Upper lobe of left lung (tissue), 6 donors: ENCODE results near the gene C5orf15. TPM values are rescaled to one million over a fixed set of nuclear protein-coding genes. Genes with fewer than 3 reads are reported as not detected.
A peak's percentile ranks its signal among the peaks of the same experiment; 100 is the strongest.

Experiments
- ATAC-seq, 2 donors: fragments of 200-7000 bp; cut with Tn5 transposase; one replicate each; pipeline ENCODE4 v1.9.1; 2022; ENCODE audit warnings: mild to moderate bottlenecking in 2 of 2, moderate library complexity in 2 of 2; ENCODE audit not compliant: low FRiP score in 2 of 2
- DNase-seq, 2 donors: peaks; one replicate each; pipeline ENCODE4 v3.0.0-alpha.2; 2019 to 2020
- H3K27ac ChIP-seq, 4 donors: fragments of 200-600 bp; sonication (generic); one replicate each; pipeline ENCODE4 v1.5.1; 2016 to 2019
- H3K27me3 ChIP-seq, 4 donors: fragments of 200-600 bp; sonication (generic); one replicate each; pipeline ENCODE4 v1.5.1; 2017 to 2019
- H3K36me3 ChIP-seq, 4 donors: fragments of 200-600 bp; sonication (generic); one replicate each; pipeline ENCODE4 v1.5.1; 2016 to 2019
- H3K4me1 ChIP-seq, 4 donors: fragments of 200-600 bp; sonication (generic); one replicate each; pipeline ENCODE4 v1.5.1; 2018 to 2019
- H3K4me3 ChIP-seq, 4 donors: fragments of 200-600 bp; sonication (generic); one replicate each; pipeline ENCODE4 v1.5.1; 2017 to 2019; ENCODE audit warnings: mild to moderate bottlenecking in 2 of 4, moderate library complexity in 1 of 4
- H3K9me3 ChIP-seq, 4 donors: fragments of 200-600 bp; sonication (generic); one replicate each; pipeline ENCODE4 v1.5.1; 2018 to 2019
- CTCF ChIP-seq, 6 experiments: fragments of 450-650 bp in 4 of 6; fragments of 200-600 bp in 2 of 6; sonication (generic) in 2 of 6; IDR thresholded peaks; one replicate each; pipeline ENCODE4 v1.5.1; 2016 to 2019; ENCODE audit warnings: antibody characterized with exemption in 6 of 6
- EP300 ChIP-seq, 4 donors: sonication (generic); formaldehyde crosslinking; IDR thresholded peaks; one replicate each; pipeline ENCODE4 v1.5.1; 2017; ENCODE audit warnings: antibody characterized with exemption in 4 of 4, control low read depth in 2 of 4
- POLR2A ChIP-seq, 4 donors: fragments of 450-650 bp; IDR thresholded peaks; one replicate each; pipeline ENCODE4 v1.5.1; 2016 to 2017; ENCODE audit warnings: antibody characterized with exemption in 4 of 4, mild to moderate bottlenecking in 2 of 4
- POLR2AphosphoS5 ChIP-seq, 2 donors: sonication (generic); formaldehyde crosslinking; IDR thresholded peaks; one replicate each; pipeline ENCODE4 v1.5.1; 2017; ENCODE audit warnings: antibody characterized with exemption in 2 of 2
- WGBS, 2 donors: methylation state at CpG; one replicate each; pipeline ENCODE4 v1.1.5; 2017 to 2018; 5-methylcytosine and 5-hydroxymethylcytosine counted together
- total RNA-seq, 6 donors: library from RNA; depleted of rRNA in 4 of 6; stranded (reverse); fragments of >200 nt in 4 of 6; gene quantifications; one replicate each; pipeline versions ENCODE4 v1.1.0 to v1.2.1, GENCODE V29; 2016 to 2021
- donor health status: DM: no; HTN: no; CAD: no; lungs with moderate emphysema.
- donor health status: DM: no; HTN: yes; CAD: no; lungs with severe emphysema.

The C5orf15 gene
- total RNA-seq, 6 donors from 2014 or later, result 15.1 to 65.5 (median 39.7) TPM

GRCh38 chr5:134005417-134006061, 37.1 kb upstream of the C5orf15 start:
- H3K27ac ChIP-seq, result peak overlapping the region; percentile 97 to 100 (median 98)
- WGBS, 2 donors, result 16 to 24% methylated on average over 39 to 40 of the region's 40 CpGs
- H3K9me3 ChIP-seq, result no peaks in the 10 kb centered on the region
- ATAC-seq (peak; percentile 52 to 70), DNase-seq (peak; percentile 53 to 90)
- H3K4me1 ChIP-seq, result peaks cover 28 to 36% (median 30%) of the 10 kb centered on the region in 4 donors
- H3K36me3 ChIP-seq, result peaks cover 0 to 9% (median 3%) of the 10 kb centered on the region in 4 donors
- H3K4me3 ChIP-seq, result peak overlapping the region; percentile 64 to 96 (median 88)
- no peaks in the 10 kb centered on the region for H3K27me3 ChIP-seq
- TF ChIP-seq POLR2AphosphoS5 (IDR thresholded peaks at IDR 0.05) (no peak), POLR2A (IDR thresholded peaks at IDR 0.05) (peak in 1 of 4 donors; percentile 32)

- WGBS, 2 donors, result 0% methylated on average over 15 to 16 of the region's 96 CpGs
These were observed 36.4 kb upstream of the C5orf15 start, which contains the start of gene VDAC1 for GRCh38 chr5:134004626-134005416. VDAC1 (minus strand) TSS chr5:134004975; CDS start chr5:133993012, 11,963 bp downstream.

GRCh38 chr5:134003817-134004625, 35.6 kb upstream of the C5orf15 start:
- H3K36me3 ChIP-seq, result peaks cover 0 to 9% (median 3%) of the 10 kb centered on the region in 4 donors
- peak in 3 of 4 donors; percentile 9 to 59 (median 18) for TF ChIP-seq POLR2A (IDR thresholded peaks at IDR 0.05)
- TF ChIP-seq CTCF (IDR thresholded peaks at IDR 0.05), result peak in 1 of 6 experiments; percentile 4
- no peak for TF ChIP-seq POLR2AphosphoS5 (IDR thresholded peaks at IDR 0.05)
- DNase-seq (peak; percentile 53 to 94), ATAC-seq (peak; percentile 20 to 72)
- no peaks in the 10 kb centered on the region for H3K27me3 ChIP-seq
- 0 to 1% methylated on average over 1 to 14 of the region's 90 CpGs for WGBS, 2 donors
- H3K9me3 ChIP-seq, result no peaks in the 10 kb centered on the region
- peak overlapping the region; percentile 64 to 96 (median 92) for H3K4me3 ChIP-seq
- H3K27ac ChIP-seq, result peak overlapping the region; percentile 97 to 100 (median 98)
- peaks cover 33 to 50% (median 39%) of the 10 kb centered on the region in 4 donors for H3K4me1 ChIP-seq

More at GRCh38 chr5:134004626-134005416, 36.4 kb upstream of the C5orf15 start, which contains the start of gene VDAC1:
- DNase-seq (peak; percentile 69 to 96), ATAC-seq (peak; percentile 87 to 94)
- H3K9me3 ChIP-seq, result no peaks in the 10 kb centered on the region
- H3K4me3 ChIP-seq, result peak within 1 kb of the TSS; percentile 64 to 96 (median 92)
- peaks cover 0 to 9% (median 3%) of the 10 kb centered on the region in 4 donors for H3K36me3 ChIP-seq
- TF ChIP-seq POLR2A (IDR thresholded peaks at IDR 0.05) (peak in 3 of 4 donors; percentile 16 to 71 (median 53)), CTCF (IDR thresholded peaks at IDR 0.05) (peak in 4 of 6 experiments; percentile 3 to 17 (median 4)), POLR2AphosphoS5 (IDR thresholded peaks at IDR 0.05) (peak; percentile 74 to 79), EP300 (IDR thresholded peaks at IDR 0.05) (no peak)
- peaks cover 33 to 44% (median 35%) of the 10 kb centered on the region in 4 donors for H3K4me1 ChIP-seq
- H3K27me3 ChIP-seq, result no peaks in the 10 kb centered on the region
- H3K27ac ChIP-seq, result peak within 1 kb of the TSS; percentile 97 to 100 (median 98)

- no peak for ATAC-seq
- Histone ChIP-seq H3K27ac (peak overlapping the region; percentile 97 to 100 (median 98)), H3K9me3 (no peaks in the 10 kb centered on the region), H3K4me3 (peak overlapping the region; percentile 64 to 96 (median 92)), H3K4me1 (peaks cover 36 to 58% (median 40%) of the 10 kb centered on the region in 4 donors), H3K27me3 (no peaks in the 10 kb centered on the region), H3K36me3 (peaks cover 0 to 9% (median 3%) of the 10 kb centered on the region in 4 donors)
- no peak for DNase-seq
- 26 to 32% methylated on average over 11 of the region's 11 CpGs for WGBS, 2 donors
- TF ChIP-seq POLR2AphosphoS5 (IDR thresholded peaks at IDR 0.05) (no peak), POLR2A (IDR thresholded peaks at IDR 0.05) (no peak), CTCF (IDR thresholded peaks at IDR 0.05) (no peak), EP300 (IDR thresholded peaks at IDR 0.05) (no peak)
These were observed 34.8 kb upstream of the C5orf15 start for GRCh38 chr5:134003064-134003816.
